PC-3 (cell line): ENCODE data around the gene MAST4.

Experiments used
- CTCF ChIP-seq: fragments of 300-600 bp; sonication (generic); conservative IDR thresholded peaks from 2 replicates; pipeline ENCODE4 v1.5.1; 2017; ENCODE audit warnings: antibody characterized with exemption, low read depth, mild to moderate bottlenecking, low read length
- EZH2 ChIP-seq: fragments of 300-600 bp; sonication (generic); IDR thresholded peaks from one replicate; pipeline ENCODE4 v1.6.1; 2017; ENCODE audit warnings: antibody characterized with exemption, mild to moderate bottlenecking, low read length; ENCODE audit not compliant: unreplicated experiment
- EZH2phosphoT487 ChIP-seq: fragments of 300-600 bp; sonication (generic); IDR thresholded peaks from 2 replicates; pipeline ENCODE4 v1.6.1; 2018; ENCODE audit warnings: mild to moderate bottlenecking, antibody characterized with exemption, low read length, borderline replicate concordance

GRCh38 chr5:66674802-66675201 lies 78.6 kb downstream of the MAST4 start:
- TF ChIP-seq CTCF, result no peak
- TF ChIP-seq EZH2phosphoT487, result no peak
- no peak for TF ChIP-seq EZH2
